ENCODE data around the gene TNK1. TPM values are rescaled to one million over a fixed set of nuclear protein-coding genes. Genes with fewer than 3 reads are reported as not detected.
A peak's percentile ranks its signal among the peaks of the same experiment; 100 is the strongest.

TNK1 gene
- polyA plus RNA-seq, 2 donors, result 6.1 to 9.3 TPM

- no peaks in the 10 kb centered on the region for H3K4me1 ChIP-seq (ENCODE audit: control insufficient read depth in 2 of 2, insufficient read depth in 2 of 2, low read length in 1 of 2)
These were observed 46.7 kb downstream of the TNK1 start for GRCh38 chr17:7427549-7427948.

GRCh38 chr17:7428557-7428956 is 47.7 kb downstream of the TNK1 start, which contains the start of gene SPEM3:
Gene SPEM3 (plus strand): TSS chr17:7428857. CDS start chr17:7428903, 46 bp downstream.
- 65 to 69% methylated on average over 5 of the region's 5 CpGs for WGBS, 2 donors

More at GRCh38 chr17:7427549-7427948, 46.7 kb downstream of the TNK1 start:
- H3K9me3 ChIP-seq (ENCODE audit: control insufficient read depth in 2 of 2, insufficient read depth in 1 of 2, low read depth in 1 of 2, low read length in 1 of 2), result no peaks in the 10 kb centered on the region
- H3K27ac ChIP-seq (ENCODE audit: low read depth in 2 of 2, low read length in 1 of 2), result no peak overlapping the region
- no peaks in the 10 kb centered on the region for H3K27me3 ChIP-seq (ENCODE audit: control insufficient read depth in 1 of 2, insufficient read depth in 2 of 2, low read length in 2 of 2)
- H3K4me3 ChIP-seq (ENCODE audit: low read depth in 1 of 2, low read length in 2 of 2), result no peak overlapping the region
- WGBS, 2 donors, result 90 to 97% methylated on average over 7 of the region's 7 CpGs
- H3K36me3 ChIP-seq (ENCODE audit: control insufficient read depth in 2 of 2, insufficient read depth in 2 of 2, low read length in 1 of 2), result no peaks in the 10 kb centered on the region

DNA sequence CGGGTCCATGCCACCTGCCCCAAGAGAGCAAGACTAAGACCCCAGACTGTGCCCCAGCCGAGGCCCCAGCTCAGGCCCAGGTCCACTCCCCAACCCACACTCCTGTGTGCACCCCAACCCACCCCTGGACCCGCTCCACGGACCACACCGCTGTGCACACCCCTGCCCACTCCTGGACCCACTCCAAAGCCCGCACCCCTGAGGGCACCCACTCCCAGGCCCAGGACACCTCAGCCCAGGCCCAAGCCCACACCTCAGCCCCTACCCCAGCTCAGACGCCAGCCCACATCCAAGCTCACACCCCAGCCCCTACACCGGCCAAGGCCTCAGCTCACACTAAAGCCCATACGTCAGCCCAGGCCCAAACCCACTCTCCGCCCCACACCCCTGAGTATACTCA is 48.8 kb downstream of the TNK1 start:
- no peak overlapping the region for H3K27ac ChIP-seq (ENCODE audit: low read depth in 2 of 2, low read length in 1 of 2)
- WGBS, 2 donors, result 87 to 88% methylated on average over 10 of the region's 10 CpGs

More at GRCh38 chr17:7428557-7428956, 47.7 kb downstream of the TNK1 start, which contains the start of gene SPEM3:
- H3K9me3 ChIP-seq (ENCODE audit: control insufficient read depth in 2 of 2, insufficient read depth in 1 of 2, low read depth in 1 of 2, low read length in 1 of 2), result no peaks in the 10 kb centered on the region
- no peak within 1 kb of the TSS for H3K4me3 ChIP-seq (ENCODE audit: low read depth in 1 of 2, low read length in 2 of 2)
- no peak within 1 kb of the TSS for H3K27ac ChIP-seq (ENCODE audit: low read depth in 2 of 2, low read length in 1 of 2)
- no peaks in the 10 kb centered on the region for H3K27me3 ChIP-seq (ENCODE audit: control insufficient read depth in 1 of 2, insufficient read depth in 2 of 2, low read length in 2 of 2)
- H3K36me3 ChIP-seq (ENCODE audit: control insufficient read depth in 2 of 2, insufficient read depth in 2 of 2, low read length in 1 of 2), result no peaks in the 10 kb centered on the region
- H3K4me1 ChIP-seq (ENCODE audit: control insufficient read depth in 2 of 2, insufficient read depth in 2 of 2, low read length in 1 of 2), result no peaks in the 10 kb centered on the region

GRCh38 chr17:7431231-7431630 is 50.3 kb downstream of the TNK1 start:
- WGBS, 2 donors, result 83 to 90% methylated on average over 1 of the region's 1 CpG
- Histone ChIP-seq H3K27me3 (ENCODE audit: control insufficient read depth in 1 of 2, insufficient read depth in 2 of 2, low read length in 2 of 2) (no peaks in the 10 kb centered on the region), H3K9me3 (ENCODE audit: control insufficient read depth in 2 of 2, insufficient read depth in 1 of 2, low read depth in 1 of 2, low read length in 1 of 2) (no peaks in the 10 kb centered on the region), H3K36me3 (ENCODE audit: control insufficient read depth in 2 of 2, insufficient read depth in 2 of 2, low read length in 1 of 2) (no peaks in the 10 kb centered on the region), H3K27ac (ENCODE audit: low read depth in 2 of 2, low read length in 1 of 2) (no peak overlapping the region), H3K4me1 (ENCODE audit: control insufficient read depth in 2 of 2, insufficient read depth in 2 of 2, low read length in 1 of 2) (no peaks in the 10 kb centered on the region), H3K4me3 (ENCODE audit: low read depth in 1 of 2, low read length in 2 of 2) (no peak overlapping the region)

More for the DNA sequence above, 48.8 kb downstream of the TNK1 start:
- no peaks in the 10 kb centered on the region for H3K4me1 ChIP-seq (ENCODE audit: control insufficient read depth in 2 of 2, insufficient read depth in 2 of 2, low read length in 1 of 2)
- H3K4me3 ChIP-seq (ENCODE audit: low read depth in 1 of 2, low read length in 2 of 2), result no peak overlapping the region
- no peaks in the 10 kb centered on the region for H3K9me3 ChIP-seq (ENCODE audit: control insufficient read depth in 2 of 2, insufficient read depth in 1 of 2, low read depth in 1 of 2, low read length in 1 of 2)
- H3K27me3 ChIP-seq (ENCODE audit: control insufficient read depth in 1 of 2, insufficient read depth in 2 of 2, low read length in 2 of 2), result no peaks in the 10 kb centered on the region
- H3K36me3 ChIP-seq (ENCODE audit: control insufficient read depth in 2 of 2, insufficient read depth in 2 of 2, low read length in 1 of 2), result no peaks in the 10 kb centered on the region

DNA sequence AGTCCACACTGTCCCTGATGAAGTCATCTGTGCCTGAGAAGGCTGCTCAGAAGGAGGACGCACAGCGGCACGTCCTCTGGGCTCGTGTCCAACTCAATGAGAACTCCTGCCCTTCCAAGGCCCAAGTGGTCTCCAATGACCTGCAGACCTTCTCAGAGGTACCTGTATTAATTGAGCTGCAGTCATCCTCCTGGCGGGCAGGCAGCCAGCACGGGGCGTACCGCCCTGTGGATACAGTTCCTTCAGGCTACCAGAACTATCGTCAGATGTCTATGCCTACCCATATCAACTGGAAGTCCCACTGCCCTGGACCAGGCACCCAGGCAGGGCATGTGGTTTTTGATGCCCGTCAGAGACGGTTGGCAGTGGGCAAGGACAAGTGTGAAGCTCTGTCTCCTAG is 51.4 kb downstream of the TNK1 start:
- H3K4me1 ChIP-seq (ENCODE audit: control insufficient read depth in 2 of 2, insufficient read depth in 2 of 2, low read length in 1 of 2), result peaks cover 0 to 4% of the 10 kb centered on the region in 2 donors
- H3K27me3 ChIP-seq (ENCODE audit: control insufficient read depth in 1 of 2, insufficient read depth in 2 of 2, low read length in 2 of 2), result no peaks in the 10 kb centered on the region
- no peak overlapping the region for H3K4me3 ChIP-seq (ENCODE audit: low read depth in 1 of 2, low read length in 2 of 2)
- no peak overlapping the region for H3K27ac ChIP-seq (ENCODE audit: low read depth in 2 of 2, low read length in 1 of 2)
- H3K36me3 ChIP-seq (ENCODE audit: control insufficient read depth in 2 of 2, insufficient read depth in 2 of 2, low read length in 1 of 2), result no peaks in the 10 kb centered on the region
- H3K9me3 ChIP-seq (ENCODE audit: control insufficient read depth in 2 of 2, insufficient read depth in 1 of 2, low read depth in 1 of 2, low read length in 1 of 2), result no peaks in the 10 kb centered on the region
- WGBS, 2 donors, result 93 to 94% methylated on average over 11 of the region's 11 CpGs

DNA sequence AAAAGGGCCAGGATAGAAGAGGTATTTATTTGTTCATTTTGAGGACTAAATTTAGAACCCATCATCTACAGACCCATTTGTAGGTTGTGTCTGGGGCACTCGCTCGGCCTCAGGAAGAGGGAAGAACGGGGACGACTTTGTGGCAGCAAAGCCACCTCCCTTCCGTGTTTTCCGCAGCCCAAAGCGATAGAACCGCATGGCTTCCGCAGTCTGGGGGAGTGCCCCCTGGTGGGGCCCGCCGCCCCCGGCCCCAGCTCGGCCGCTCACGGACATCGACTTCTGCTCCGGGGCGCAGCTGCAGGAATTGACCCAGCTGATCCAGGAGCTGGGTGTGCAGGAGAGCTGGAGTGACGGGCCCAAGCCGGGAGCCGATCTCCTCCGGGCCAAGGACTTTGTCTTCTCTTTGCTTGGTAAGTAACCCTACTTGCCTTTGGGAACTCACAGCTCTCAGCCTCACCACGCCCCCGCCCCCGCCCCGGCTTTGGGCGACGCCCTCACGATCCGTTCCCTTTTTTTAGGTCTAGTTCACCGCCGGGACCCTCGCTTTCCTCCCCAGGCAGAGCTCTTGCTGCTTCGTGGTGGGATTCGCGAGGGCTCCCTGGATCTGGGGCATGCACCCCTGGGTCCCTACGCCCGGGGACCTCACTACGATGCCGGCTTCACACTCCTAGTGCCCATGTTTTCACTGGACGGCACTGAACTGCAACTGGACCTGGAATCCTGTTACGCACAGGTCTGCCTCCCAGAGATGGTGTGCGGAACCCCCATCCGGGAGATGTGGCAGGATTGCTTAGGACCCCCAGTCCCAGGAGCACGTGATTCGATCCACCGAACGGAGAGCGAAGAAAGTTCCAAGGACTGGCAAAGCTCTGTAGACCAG is 55.0 kb downstream of the TNK1 start:
- no peaks in the 10 kb centered on the region for H3K36me3 ChIP-seq (ENCODE audit: control insufficient read depth in 2 of 2, insufficient read depth in 2 of 2, low read length in 1 of 2)
- H3K4me1 ChIP-seq (ENCODE audit: control insufficient read depth in 2 of 2, insufficient read depth in 2 of 2, low read length in 1 of 2), result peaks cover 0 to 23% of the 10 kb centered on the region in 2 donors
- H3K27ac ChIP-seq (ENCODE audit: low read depth in 2 of 2, low read length in 1 of 2), result peak overlapping the region; percentile 93 to 94
- no peaks in the 10 kb centered on the region for H3K9me3 ChIP-seq (ENCODE audit: control insufficient read depth in 2 of 2, insufficient read depth in 1 of 2, low read depth in 1 of 2, low read length in 1 of 2)
- WGBS, 2 donors, result 5 to 6% methylated on average over 49 of the region's 49 CpGs
- H3K4me3 ChIP-seq (ENCODE audit: low read depth in 1 of 2, low read length in 2 of 2), result peak overlapping the region; percentile 63 to 69
- H3K27me3 ChIP-seq (ENCODE audit: control insufficient read depth in 1 of 2, insufficient read depth in 2 of 2, low read length in 2 of 2), result no peaks in the 10 kb centered on the region

DNA sequence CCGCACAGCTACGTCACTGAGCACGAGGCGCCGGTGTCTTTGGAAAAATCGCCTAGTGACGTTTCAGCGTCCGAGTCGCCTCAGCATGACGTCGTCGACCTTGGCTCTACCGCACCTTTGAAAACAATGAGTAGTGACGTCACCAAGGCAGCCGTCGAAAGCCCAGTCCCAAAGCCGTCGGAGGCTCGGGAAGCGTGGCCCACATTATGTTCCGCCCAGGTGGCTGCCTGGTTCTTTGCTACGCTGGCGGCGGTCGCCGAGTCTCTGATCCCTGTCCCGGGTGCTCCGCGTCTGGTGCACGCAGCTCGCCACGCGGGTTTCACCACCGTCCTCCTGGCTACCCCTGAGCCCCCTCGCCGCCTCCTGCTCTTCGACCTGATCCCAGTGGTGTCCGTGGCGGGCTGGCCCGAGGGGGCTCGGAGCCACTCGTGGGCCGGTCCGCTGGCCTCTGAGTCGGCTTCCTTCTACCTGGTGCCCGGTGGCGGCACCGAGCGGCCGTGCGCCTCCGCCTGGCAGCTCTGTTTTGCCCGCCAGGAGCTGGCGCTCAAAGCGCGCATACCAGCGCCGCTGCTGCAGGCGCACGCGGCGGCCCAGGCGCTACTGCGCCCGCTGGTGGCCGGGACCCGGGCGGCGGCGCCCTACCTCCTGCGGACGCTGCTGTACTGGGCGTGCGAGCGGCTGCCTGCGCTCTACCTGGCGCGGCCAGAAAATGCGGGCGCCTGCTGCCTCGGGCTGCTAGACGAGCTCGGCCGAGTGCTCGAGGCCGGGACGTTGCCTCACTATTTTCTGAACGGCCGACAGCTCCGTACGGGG is 55.9 kb downstream of the TNK1 start:
- Histone ChIP-seq H3K4me1 (ENCODE audit: control insufficient read depth in 2 of 2, insufficient read depth in 2 of 2, low read length in 1 of 2) (peaks cover 0 to 23% of the 10 kb centered on the region in 2 donors), H3K27ac (ENCODE audit: low read depth in 2 of 2, low read length in 1 of 2) (peak overlapping the region; percentile 93 to 94), H3K9me3 (ENCODE audit: control insufficient read depth in 2 of 2, insufficient read depth in 1 of 2, low read depth in 1 of 2, low read length in 1 of 2) (no peaks in the 10 kb centered on the region), H3K27me3 (ENCODE audit: control insufficient read depth in 1 of 2, insufficient read depth in 2 of 2, low read length in 2 of 2) (no peaks in the 10 kb centered on the region), H3K4me3 (ENCODE audit: low read depth in 1 of 2, low read length in 2 of 2) (peak overlapping the region; percentile 63 to 69), H3K36me3 (ENCODE audit: control insufficient read depth in 2 of 2, insufficient read depth in 2 of 2, low read length in 1 of 2) (no peaks in the 10 kb centered on the region)
- WGBS, 2 donors, result 5% methylated on average over 92 of the region's 92 CpGs

DNA sequence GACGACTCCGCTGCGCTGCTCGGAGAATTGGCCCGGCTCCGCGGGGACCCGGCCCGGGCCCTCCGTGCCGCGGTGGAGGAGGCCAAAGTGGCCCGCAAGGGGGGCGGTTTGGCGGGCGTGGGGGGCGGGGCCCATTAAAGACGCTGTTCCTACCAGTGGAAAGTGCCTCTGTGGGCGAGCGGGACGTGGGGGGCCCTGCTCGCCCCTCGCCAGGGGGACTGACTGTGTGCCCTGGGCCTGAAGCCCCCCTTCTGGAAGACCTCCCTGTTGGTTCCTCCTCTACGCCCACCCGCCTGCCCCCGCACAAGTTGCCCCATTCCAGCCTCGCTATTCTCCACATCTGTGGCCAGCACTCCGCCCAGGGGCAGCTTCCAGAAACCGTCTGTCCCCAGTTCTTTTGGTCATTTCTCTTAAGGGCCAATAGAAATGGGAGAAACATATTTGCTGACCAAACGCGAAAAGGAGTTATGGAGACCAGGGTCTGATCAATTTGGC is 56.5 kb downstream of the TNK1 start:
- H3K27ac ChIP-seq (ENCODE audit: low read depth in 2 of 2, low read length in 1 of 2), result peak overlapping the region; percentile 72 to 93
- H3K4me3 ChIP-seq (ENCODE audit: low read depth in 1 of 2, low read length in 2 of 2), result peak overlapping the region; percentile 55 to 63
- peaks cover 0 to 23% of the 10 kb centered on the region in 2 donors for H3K4me1 ChIP-seq (ENCODE audit: control insufficient read depth in 2 of 2, insufficient read depth in 2 of 2, low read length in 1 of 2)
- no peaks in the 10 kb centered on the region for H3K36me3 ChIP-seq (ENCODE audit: control insufficient read depth in 2 of 2, insufficient read depth in 2 of 2, low read length in 1 of 2)
- H3K27me3 ChIP-seq (ENCODE audit: control insufficient read depth in 1 of 2, insufficient read depth in 2 of 2, low read length in 2 of 2), result no peaks in the 10 kb centered on the region
- WGBS, 2 donors, result 27 to 29% methylated on average over 28 to 31 of the region's 31 CpGs
- no peaks in the 10 kb centered on the region for H3K9me3 ChIP-seq (ENCODE audit: control insufficient read depth in 2 of 2, insufficient read depth in 1 of 2, low read depth in 1 of 2, low read length in 1 of 2)

- H3K4me1 ChIP-seq (ENCODE audit: control insufficient read depth in 2 of 2, insufficient read depth in 2 of 2, low read length in 1 of 2), result peaks cover 0 to 23% of the 10 kb centered on the region in 2 donors
- no peaks in the 10 kb centered on the region for H3K27me3 ChIP-seq (ENCODE audit: control insufficient read depth in 1 of 2, insufficient read depth in 2 of 2, low read length in 2 of 2)
- H3K4me3 ChIP-seq (ENCODE audit: low read depth in 1 of 2, low read length in 2 of 2), result peak overlapping the region; percentile 55 to 60
- H3K9me3 ChIP-seq (ENCODE audit: control insufficient read depth in 2 of 2, insufficient read depth in 1 of 2, low read depth in 1 of 2, low read length in 1 of 2), result no peaks in the 10 kb centered on the region
- 12 to 19% methylated on average over 46 to 48 of the region's 48 CpGs for WGBS, 2 donors
- no peaks in the 10 kb centered on the region for H3K36me3 ChIP-seq (ENCODE audit: control insufficient read depth in 2 of 2, insufficient read depth in 2 of 2, low read length in 1 of 2)
- H3K27ac ChIP-seq (ENCODE audit: low read depth in 2 of 2, low read length in 1 of 2), result peak overlapping the region; percentile 62 to 65
These were observed 57.2 kb downstream of the TNK1 start for GRCh38 chr17:7437950-7438614.
